ENCODE data around the gene NMT1.

- TF ChIP-seq CTCF (conservative IDR thresholded peaks at IDR 0.05) (no peak), EZH2 (IDR thresholded peaks at IDR 0.05; ENCODE audit: low read depth) (no peak)
Observed at GRCh38 chr17:45147581-45148182, 86.6 kb downstream of the NMT1 start.
